Gastrocnemius medialis (tissue), 4 donors: Measurements from ENCODE around the gene LEPR.

Source experiments
- POLR2A ChIP-seq, 2 donors: fragments of 450-650 bp; IDR thresholded peaks; one replicate each; pipeline ENCODE4 v1.6.1; 2017; ENCODE audit warnings: antibody characterized with exemption in 2 of 2, mild to moderate bottlenecking in 2 of 2, moderate library complexity in 2 of 2
- TF ChIP-seq, protein P1 (sequence below), 5 experiments: fragments of 450-650 bp in 3 of 5; fragments of 200-600 bp in 2 of 5; sonication (generic) in 2 of 5; IDR thresholded peaks in 4 of 5; conservative IDR thresholded peaks in 1 of 5; 1 replicate in 4 of 5; 2 replicates in 1 of 5; pipeline ENCODE4 v1.5.1; 2016 to 2019; ENCODE audit warnings: antibody characterized with exemption in 5 of 5, mild to moderate bottlenecking in 3 of 5, moderate library complexity in 3 of 5

DNA sequence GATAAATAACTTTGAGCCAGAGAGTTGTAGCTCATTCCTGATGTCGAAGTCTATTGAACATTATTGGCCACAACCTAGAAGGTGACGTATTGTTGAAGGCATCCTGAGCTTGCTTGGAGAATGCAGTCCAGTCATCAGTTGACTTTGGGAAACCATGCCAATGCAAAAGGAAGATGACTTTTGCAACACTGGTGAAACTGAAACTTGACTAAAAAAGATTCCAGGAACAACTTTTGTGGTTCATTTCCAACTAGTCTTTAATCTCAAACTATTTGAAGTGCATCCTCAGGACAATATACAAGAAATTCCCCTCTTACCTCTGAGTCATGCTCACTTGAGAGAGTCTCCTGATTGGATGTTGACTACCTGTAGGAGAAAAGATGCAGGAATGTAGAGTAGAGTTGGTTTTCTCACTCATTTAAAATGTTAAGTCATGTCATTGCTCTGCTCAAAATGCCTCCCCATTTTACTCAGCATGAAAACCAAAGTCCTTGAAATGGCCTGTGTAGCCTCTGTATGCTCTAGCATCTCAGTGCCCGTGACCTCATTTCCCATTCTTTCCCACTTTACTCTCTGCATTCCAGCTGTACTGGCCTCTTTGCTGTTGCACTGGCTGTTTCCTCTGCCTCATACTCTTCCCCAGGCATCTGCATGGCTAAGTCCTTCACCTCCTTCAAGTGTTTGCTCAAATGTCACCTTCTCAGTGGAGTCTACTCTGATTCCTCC lies 24.4 kb upstream of the LEPR start:
- TF ChIP-seq, protein P1, sequence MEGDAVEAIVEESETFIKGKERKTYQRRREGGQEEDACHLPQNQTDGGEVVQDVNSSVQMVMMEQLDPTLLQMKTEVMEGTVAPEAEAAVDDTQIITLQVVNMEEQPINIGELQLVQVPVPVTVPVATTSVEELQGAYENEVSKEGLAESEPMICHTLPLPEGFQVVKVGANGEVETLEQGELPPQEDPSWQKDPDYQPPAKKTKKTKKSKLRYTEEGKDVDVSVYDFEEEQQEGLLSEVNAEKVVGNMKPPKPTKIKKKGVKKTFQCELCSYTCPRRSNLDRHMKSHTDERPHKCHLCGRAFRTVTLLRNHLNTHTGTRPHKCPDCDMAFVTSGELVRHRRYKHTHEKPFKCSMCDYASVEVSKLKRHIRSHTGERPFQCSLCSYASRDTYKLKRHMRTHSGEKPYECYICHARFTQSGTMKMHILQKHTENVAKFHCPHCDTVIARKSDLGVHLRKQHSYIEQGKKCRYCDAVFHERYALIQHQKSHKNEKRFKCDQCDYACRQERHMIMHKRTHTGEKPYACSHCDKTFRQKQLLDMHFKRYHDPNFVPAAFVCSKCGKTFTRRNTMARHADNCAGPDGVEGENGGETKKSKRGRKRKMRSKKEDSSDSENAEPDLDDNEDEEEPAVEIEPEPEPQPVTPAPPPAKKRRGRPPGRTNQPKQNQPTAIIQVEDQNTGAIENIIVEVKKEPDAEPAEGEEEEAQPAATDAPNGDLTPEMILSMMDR (IDR thresholded peaks at IDR 0.05 in 4 of 5, conservative IDR thresholded peaks at IDR 0.05 in 1 of 5), result no peak
- TF ChIP-seq POLR2A (IDR thresholded peaks at IDR 0.05), result no peak
